Fibroblast of villous mesenchyme (primary cell): Measurements from ENCODE around the gene UBR1. TPM values are rescaled to one million over a fixed set of nuclear protein-coding genes. Genes with fewer than 3 reads are reported as not detected.

Experiments
- DNase-seq: peaks from one replicate; pipeline ENCODE4 v3.0.0-alpha.2; 2010; ENCODE audit warnings: low read depth
- H3K4me3 ChIP-seq: 2 replicates; pipeline ENCODE4 v1.5.1; 2011; ENCODE audit warnings: low read depth, mild to moderate bottlenecking, low read length
- CTCF ChIP-seq: IDR thresholded peaks from 2 replicates; pipeline ENCODE4 v1.5.1; 2012; ENCODE audit warnings: low read depth, mild to moderate bottlenecking, low read length; ENCODE audit not compliant: insufficient read depth
- total RNA-seq: library from RNA; depleted of rRNA; stranded (reverse); fragments of >200 nt; gene quantifications from 2 replicates; pipeline ENCODE4 v1.2.3, GENCODE V29; 2012

The UBR1 gene
- total RNA-seq, 1 donor: 76.0 TPM

GRCh38 chr15:42929306-42929848, 176.5 kb downstream of the UBR1 start:
- no peak for DNase-seq
- TF ChIP-seq CTCF: no peak
- no peak overlapping the region for H3K4me3 ChIP-seq

GRCh38 chr15:42921342-42921731, 184.5 kb downstream of the UBR1 start:
- peak overlapping the region; percentile 83 for H3K4me3 ChIP-seq
- DNase-seq: peak; percentile 23
- TF ChIP-seq CTCF: no peak

GRCh38 chr15:42920519-42921341, 185.1 kb downstream of the UBR1 start, which contains the start of gene TTBK2:
TSS of gene TTBK2 (minus strand) at chr15:42920778. CDS start at chr15:42878617, 42,161 bp downstream.
- TF ChIP-seq CTCF: no peak
- H3K4me3 ChIP-seq: peak within 1 kb of the TSS; percentile 83
- DNase-seq: peak; percentile 99

- peak; percentile 57 for DNase-seq
- no peak for TF ChIP-seq CTCF
- peak overlapping the region; percentile 83 for H3K4me3 ChIP-seq
Observed at GRCh38 chr15:42919799-42920518, 185.9 kb downstream of the UBR1 start.

GRCh38 chr15:42919308-42919707, 186.5 kb downstream of the UBR1 start:
- H3K4me3 ChIP-seq: peak overlapping the region; percentile 83
- no peak for TF ChIP-seq CTCF
- peak; percentile 13 for DNase-seq

- TF ChIP-seq CTCF: no peak
Observed at GRCh38 chr15:42918047-42918446, 187.8 kb downstream of the UBR1 start.

More at GRCh38 chr15:42918047-42918446, 187.8 kb downstream of the UBR1 start:
- no peak for DNase-seq
- H3K4me3 ChIP-seq: no peak overlapping the region
